NB4 (cell line): ENCODE measurements around the gene G6PC1.

ENCODE experiments used
- MAX ChIP-seq: IDR thresholded peaks from 2 replicates; pipeline ENCODE4 v1.6.1; 2011; ENCODE audit warnings: low read depth, low read length
- MYC ChIP-seq: IDR thresholded peaks from 2 replicates; pipeline ENCODE4 v1.6.1; 2011; ENCODE audit warnings: low read depth, low read length
- POLR2A ChIP-seq: IDR thresholded peaks from 2 replicates; pipeline ENCODE4 v1.6.1; 2011; ENCODE audit warnings: mild to moderate bottlenecking; ENCODE audit not compliant: insufficient read length; ENCODE audit errors: extremely low read depth
- TF ChIP-seq, protein P1 (sequence below): IDR thresholded peaks from one replicate; pipeline ENCODE4 v1.5.1; 2012; ENCODE audit warnings: low read depth, low read length

- TF ChIP-seq, protein P1, sequence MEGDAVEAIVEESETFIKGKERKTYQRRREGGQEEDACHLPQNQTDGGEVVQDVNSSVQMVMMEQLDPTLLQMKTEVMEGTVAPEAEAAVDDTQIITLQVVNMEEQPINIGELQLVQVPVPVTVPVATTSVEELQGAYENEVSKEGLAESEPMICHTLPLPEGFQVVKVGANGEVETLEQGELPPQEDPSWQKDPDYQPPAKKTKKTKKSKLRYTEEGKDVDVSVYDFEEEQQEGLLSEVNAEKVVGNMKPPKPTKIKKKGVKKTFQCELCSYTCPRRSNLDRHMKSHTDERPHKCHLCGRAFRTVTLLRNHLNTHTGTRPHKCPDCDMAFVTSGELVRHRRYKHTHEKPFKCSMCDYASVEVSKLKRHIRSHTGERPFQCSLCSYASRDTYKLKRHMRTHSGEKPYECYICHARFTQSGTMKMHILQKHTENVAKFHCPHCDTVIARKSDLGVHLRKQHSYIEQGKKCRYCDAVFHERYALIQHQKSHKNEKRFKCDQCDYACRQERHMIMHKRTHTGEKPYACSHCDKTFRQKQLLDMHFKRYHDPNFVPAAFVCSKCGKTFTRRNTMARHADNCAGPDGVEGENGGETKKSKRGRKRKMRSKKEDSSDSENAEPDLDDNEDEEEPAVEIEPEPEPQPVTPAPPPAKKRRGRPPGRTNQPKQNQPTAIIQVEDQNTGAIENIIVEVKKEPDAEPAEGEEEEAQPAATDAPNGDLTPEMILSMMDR = no peak
- TF ChIP-seq MYC (no peak), POLR2A (no peak), MAX (no peak)
Observed at GRCh38 chr17:42852351-42852750, 48.2 kb upstream of the G6PC1 start.
